HCT116 (cell line): Measurements from ENCODE around the gene BOLA3. TPM values are rescaled to one million over a fixed set of nuclear protein-coding genes. Genes with fewer than 3 reads are reported as not detected.

Experiments
- ATAC-seq: fragments of 200-7000 bp; cut with Tn5 transposase; 2 replicates; pipeline ENCODE4 v1.9.1; 2020; ENCODE audit warnings: mild to moderate bottlenecking, moderate library complexity
- BruUV-seq: library from RNA; stranded (reverse); fragments of 400-500 nt; replicated peaks from 2 replicates; lab custom pipeline; 2021; lab: Mats Ljungman, UMichigan
- CTCF ChIA-PET: fragments of 300-600 bp; sonication (Branson Sonifier 250); formaldehyde crosslinking; loops from one replicate; lab custom pipeline; 2021; ENCODE audit warnings: antibody characterized with exemption; lab: Charles Lee
- POLR2A ChIA-PET: fragments of 300-600, 350-600 bp; sonication (Branson Sonifier 250); formaldehyde crosslinking; loops from one replicate; lab custom pipeline; 2021; ENCODE audit warnings: antibody characterized with exemption; lab: Charles Lee
- RAD21 ChIA-PET, 2 experiments: fragments of 300-600 bp; sonication (Branson Sonifier 250); formaldehyde crosslinking; loops; one replicate each; lab custom pipeline; 2023; ENCODE audit warnings: low total read pairs in 2 of 2; ENCODE audit not compliant: uncharacterized antibody in 2 of 2, unreplicated experiment in 2 of 2, low non-redundant PET in 1 of 2; lab: Charles Lee
- DNase-seq: peaks from one replicate; pipeline ENCODE4 v3.0.0-alpha.2; 2010; ENCODE audit warnings: low read depth, low spot score
- H2AFZ ChIP-seq: fragments of 200-600 bp; shearing (Covaris generic), sonication (generic); 2 replicates; pipeline ENCODE4 v1.6.1; 2017; ENCODE audit warnings: low read depth, mixed run types, mixed read lengths, antibody characterized with exemption, low read length; ENCODE audit not compliant: poor library complexity, severe bottlenecking
- H3K27ac ChIP-seq: 2 replicates; pipeline ENCODE4 v1.5.1; 2012; ENCODE audit warnings: low read depth, low read length
- H3K27me3 ChIP-seq: fragments of 200-600 bp; sonication (generic); 2 replicates; pipeline ENCODE4 v1.6.1; 2016; ENCODE audit warnings: mixed run types, low read length, mixed read lengths; ENCODE audit not compliant: insufficient read depth
- H3K36me3 ChIP-seq, 2 experiments: fragments of 200-500 bp in 1 of 2; fragments of 200-600 bp in 1 of 2; sonication (Bioruptor generic) in 1 of 2; sonication (generic) in 1 of 2; 2 replicates each; pipeline versions ENCODE4 v1.5.1 to v1.6.1; 2014 to 2016; ENCODE audit warnings: low read length in 2 of 2, inconsistent platforms in 1 of 2, mixed read lengths in 1 of 2, mixed run types in 1 of 2; ENCODE audit not compliant: insufficient read depth in 2 of 2, control insufficient read depth in 1 of 2
- H3K4me1 ChIP-seq, 2 experiments: fragments of 200-600 bp in 1 of 2; sonication (generic) in 1 of 2; 2 replicates each; pipeline versions ENCODE4 v1.5.1 to v1.6.1; 2012 to 2017; ENCODE audit warnings: low read length in 2 of 2, inconsistent platforms in 1 of 2, mild to moderate bottlenecking in 1 of 2, mixed read lengths in 1 of 2, mixed run types in 1 of 2, moderate library complexity in 1 of 2; ENCODE audit not compliant: insufficient read depth in 2 of 2, control insufficient read depth in 1 of 2
- H3K4me2 ChIP-seq: fragments of 200-600 bp; sonication (generic); 2 replicates; pipeline ENCODE4 v1.6.1; 2017; ENCODE audit warnings: mixed run types, low read length, mixed read lengths
- H3K4me3 ChIP-seq, 2 experiments: fragments of 200-600 bp in 1 of 2; sonication (generic) in 1 of 2; replicated peaks in 1 of 2; 2 replicates each; pipeline ENCODE4 v1.5.1; 2011 to 2016; ENCODE audit warnings: low read length in 2 of 2, control low read depth in 1 of 2, low read depth in 1 of 2, mild to moderate bottlenecking in 1 of 2, mixed read lengths in 1 of 2, mixed run types in 1 of 2
- H3K79me2 ChIP-seq: fragments of 200-600 bp; sonication (generic); 2 replicates; pipeline ENCODE4 v1.6.1; 2017; ENCODE audit warnings: mild to moderate bottlenecking, mixed run types, low read length, moderate library complexity, mixed read lengths; ENCODE audit not compliant: insufficient read depth
- H3K9ac ChIP-seq: fragments of 200-600 bp; sonication (generic); 2 replicates; pipeline ENCODE4 v1.6.1; 2016; ENCODE audit warnings: low read length, mixed read lengths
- H3K9me2 ChIP-seq: fragments of 200-600 bp; sonication (generic), shearing (Covaris generic); 2 replicates; pipeline ENCODE4 v1.6.1; 2017; ENCODE audit warnings: mixed run types, mild to moderate bottlenecking, moderate library complexity; ENCODE audit not compliant: insufficient read depth
- H3K9me3 ChIP-seq, 2 experiments: fragments of 200-500 bp in 1 of 2; fragments of 200-600 bp in 1 of 2; sonication (Bioruptor generic) in 1 of 2; sonication (generic) in 1 of 2; 2 replicates each; pipeline ENCODE4 v1.6.1; 2014 to 2017; ENCODE audit warnings: low read length in 2 of 2, mixed read lengths in 2 of 2, inconsistent platforms in 1 of 2, low read depth in 1 of 2, mild to moderate bottlenecking in 1 of 2, mixed run types in 1 of 2, moderate library complexity in 1 of 2; ENCODE audit not compliant: control insufficient read depth in 1 of 2, insufficient read depth in 1 of 2
- H4K20me1 ChIP-seq: fragments of 200-600 bp; sonication (generic), shearing (Covaris generic); 2 replicates; pipeline ENCODE4 v1.6.1; 2017; ENCODE audit warnings: mixed run types, mild to moderate bottlenecking, moderate library complexity; ENCODE audit not compliant: insufficient read depth
- CBX3 ChIP-seq: IDR thresholded peaks from 2 replicates; pipeline ENCODE4 v1.6.1; 2012; ENCODE audit warnings: low read depth
- CEBPB ChIP-seq: IDR thresholded peaks from 2 replicates; pipeline ENCODE4 v1.6.1; 2012; ENCODE audit warnings: low read depth
- EGR1 ChIP-seq: IDR thresholded peaks from 2 replicates; pipeline ENCODE4 v1.6.1; 2012; ENCODE audit warnings: low read depth
- ELF1 ChIP-seq: IDR thresholded peaks from 2 replicates; pipeline ENCODE4 v1.6.1; 2012; ENCODE audit warnings: low read depth, borderline replicate concordance
- EZH2phosphoT487 ChIP-seq: fragments of 200-600 bp; IDR thresholded peaks from 2 replicates; pipeline ENCODE4 v1.6.1; 2018; ENCODE audit warnings: antibody characterized with exemption, borderline replicate concordance
- JUND ChIP-seq: IDR thresholded peaks from 2 replicates; pipeline ENCODE4 v1.6.1; 2012
- RAD21 ChIP-seq: IDR thresholded peaks from 2 replicates; pipeline ENCODE4 v1.6.1; 2012; ENCODE audit warnings: low read depth, mild to moderate bottlenecking
- SP1 ChIP-seq: IDR thresholded peaks from 2 replicates; pipeline ENCODE4 v1.6.1; 2012; ENCODE audit warnings: low read depth
- TCF7L2 ChIP-seq: IDR thresholded peaks from 2 replicates; pipeline ENCODE4 v1.7.0; 2011; ENCODE audit warnings: borderline replicate concordance, inconsistent platforms; ENCODE audit not compliant: insufficient read depth, insufficient read length; ENCODE audit errors: extremely low read depth
- YY1 ChIP-seq: IDR thresholded peaks from 2 replicates; pipeline ENCODE4 v1.6.1; 2011; ENCODE audit warnings: low read length, low read depth, moderate library complexity, mild to moderate bottlenecking; ENCODE audit not compliant: insufficient replicate concordance; ENCODE audit errors: extremely low read depth
- ZFX ChIP-seq: fragments of 450-650 bp; IDR thresholded peaks from 2 replicates; pipeline ENCODE4 v1.6.1; 2017
- ZNF274 ChIP-seq: fragments of 200-500 bp; sonication (Bioruptor generic); IDR thresholded peaks from 2 replicates; pipeline ENCODE4 v1.6.1; 2014; ENCODE audit warnings: mild to moderate bottlenecking, low read depth, low read length, inconsistent platforms
- intact Hi-C: fragments of 100-400 bp; cut with micrococcal nuclease; formaldehyde crosslinking; loops from 2 replicates; pipeline ENCODE4 v1.10.0; 2022
- total RNA-seq: library from RNA; stranded (reverse); gene quantifications from one replicate; pipeline ENCODE4 v1.2.1, GENCODE V29; 2021; ENCODE audit not compliant: unreplicated experiment
- TF ChIP-seq, protein P1 (sequence below): IDR thresholded peaks from 2 replicates; pipeline ENCODE4 v1.6.1; 2012
- TF ChIP-seq, protein P2 (sequence below): IDR thresholded peaks from 2 replicates; pipeline ENCODE4 v1.6.1; 2011; ENCODE audit warnings: mild to moderate bottlenecking, low read length, moderate library complexity; ENCODE audit not compliant: insufficient replicate concordance; ENCODE audit errors: extremely low read depth
- TF ChIP-seq, protein P3 (sequence below), 3 experiments: fragments of 200-600 bp in 1 of 3; sonication (generic) in 1 of 3; IDR thresholded peaks in 2 of 3; conservative IDR thresholded peaks in 1 of 3; 2 replicates each; pipeline ENCODE4 v1.5.1; 2012 to 2017; ENCODE audit warnings: low read depth in 2 of 3, low read length in 2 of 3, antibody characterized with exemption in 1 of 3, borderline replicate concordance in 1 of 3, control low read depth in 1 of 3, mild to moderate bottlenecking in 1 of 3, mixed read lengths in 1 of 3, mixed run types in 1 of 3, moderate library complexity in 1 of 3; ENCODE audit not compliant: insufficient read depth in 1 of 3

BOLA3 gene
- total RNA-seq, 1 experiment from 2014 or later = 62.9 TPM

DNA sequence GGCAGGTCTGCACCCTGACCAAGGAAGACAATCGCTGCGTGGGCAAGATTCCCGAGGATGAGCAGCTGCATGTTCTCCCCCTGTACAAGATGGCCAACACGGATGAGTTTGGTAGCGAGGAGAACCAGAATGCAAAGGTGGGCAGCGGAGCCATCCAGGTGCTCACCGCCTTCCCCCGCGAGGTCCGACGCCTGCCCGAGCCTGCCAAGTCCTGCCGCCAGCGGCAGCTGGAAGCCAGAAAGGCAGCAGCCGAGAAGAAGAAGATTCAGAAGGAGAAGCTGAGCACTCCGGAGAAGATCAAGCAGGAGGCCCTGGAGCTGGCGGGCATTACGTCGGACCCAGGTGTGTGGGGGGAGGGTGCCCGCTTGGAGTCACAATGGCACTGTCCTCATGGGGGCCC, 48.4 kb downstream of the BOLA3 start:
- Histone ChIP-seq H3K9me3 (no peaks in the 10 kb centered on the region), H3K4me2 (no peak overlapping the region), H3K9me2 (no peaks in the 10 kb centered on the region), H3K27me3 (no peaks in the 10 kb centered on the region), H2AFZ (no peak overlapping the region), H3K36me3 (peaks cover 14 to 20% of the 10 kb centered on the region in 2 experiments; a peak in 3 of 4 replicates), H3K27ac (no peak overlapping the region), H3K79me2 (no peaks in the 10 kb centered on the region), H3K4me3 (no peak overlapping the region), H3K4me1 (no peaks in the 10 kb centered on the region), H3K9ac (no peak overlapping the region), H4K20me1 (no peaks in the 10 kb centered on the region)
- TF ChIP-seq CBX3 (no peak), EZH2phosphoT487 (no peak), ZNF274 (no peak), ZFX (no peak), SP1 (no peak), EGR1 (no peak), CEBPB (no peak), RAD21 (no peak), JUND (no peak), ELF1 (no peak), YY1 (no peak), TCF7L2 (no peak)
- TF ChIP-seq, protein P1, sequence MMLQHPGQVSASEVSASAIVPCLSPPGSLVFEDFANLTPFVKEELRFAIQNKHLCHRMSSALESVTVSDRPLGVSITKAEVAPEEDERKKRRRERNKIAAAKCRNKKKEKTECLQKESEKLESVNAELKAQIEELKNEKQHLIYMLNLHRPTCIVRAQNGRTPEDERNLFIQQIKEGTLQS = no peak
- TF ChIP-seq, protein P2, sequence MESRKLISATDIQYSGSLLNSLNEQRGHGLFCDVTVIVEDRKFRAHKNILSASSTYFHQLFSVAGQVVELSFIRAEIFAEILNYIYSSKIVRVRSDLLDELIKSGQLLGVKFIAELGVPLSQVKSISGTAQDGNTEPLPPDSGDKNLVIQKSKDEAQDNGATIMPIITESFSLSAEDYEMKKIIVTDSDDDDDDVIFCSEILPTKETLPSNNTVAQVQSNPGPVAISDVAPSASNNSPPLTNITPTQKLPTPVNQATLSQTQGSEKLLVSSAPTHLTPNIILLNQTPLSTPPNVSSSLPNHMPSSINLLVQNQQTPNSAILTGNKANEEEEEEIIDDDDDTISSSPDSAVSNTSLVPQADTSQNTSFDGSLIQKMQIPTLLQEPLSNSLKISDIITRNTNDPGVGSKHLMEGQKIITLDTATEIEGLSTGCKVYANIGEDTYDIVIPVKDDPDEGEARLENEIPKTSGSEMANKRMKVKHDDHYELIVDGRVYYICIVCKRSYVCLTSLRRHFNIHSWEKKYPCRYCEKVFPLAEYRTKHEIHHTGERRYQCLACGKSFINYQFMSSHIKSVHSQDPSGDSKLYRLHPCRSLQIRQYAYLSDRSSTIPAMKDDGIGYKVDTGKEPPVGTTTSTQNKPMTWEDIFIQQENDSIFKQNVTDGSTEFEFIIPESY = no peak
- TF ChIP-seq, protein P3, sequence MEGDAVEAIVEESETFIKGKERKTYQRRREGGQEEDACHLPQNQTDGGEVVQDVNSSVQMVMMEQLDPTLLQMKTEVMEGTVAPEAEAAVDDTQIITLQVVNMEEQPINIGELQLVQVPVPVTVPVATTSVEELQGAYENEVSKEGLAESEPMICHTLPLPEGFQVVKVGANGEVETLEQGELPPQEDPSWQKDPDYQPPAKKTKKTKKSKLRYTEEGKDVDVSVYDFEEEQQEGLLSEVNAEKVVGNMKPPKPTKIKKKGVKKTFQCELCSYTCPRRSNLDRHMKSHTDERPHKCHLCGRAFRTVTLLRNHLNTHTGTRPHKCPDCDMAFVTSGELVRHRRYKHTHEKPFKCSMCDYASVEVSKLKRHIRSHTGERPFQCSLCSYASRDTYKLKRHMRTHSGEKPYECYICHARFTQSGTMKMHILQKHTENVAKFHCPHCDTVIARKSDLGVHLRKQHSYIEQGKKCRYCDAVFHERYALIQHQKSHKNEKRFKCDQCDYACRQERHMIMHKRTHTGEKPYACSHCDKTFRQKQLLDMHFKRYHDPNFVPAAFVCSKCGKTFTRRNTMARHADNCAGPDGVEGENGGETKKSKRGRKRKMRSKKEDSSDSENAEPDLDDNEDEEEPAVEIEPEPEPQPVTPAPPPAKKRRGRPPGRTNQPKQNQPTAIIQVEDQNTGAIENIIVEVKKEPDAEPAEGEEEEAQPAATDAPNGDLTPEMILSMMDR (IDR thresholded peaks at IDR 0.05 in 2 of 3, conservative IDR thresholded peaks at IDR 0.05 in 1 of 3; ENCODE audit: borderline replicate concordance in 1 of 3, insufficient read depth in 1 of 3, low read depth in 2 of 3, low read length in 2 of 3) = no peak
- CTCF ChIA-PET = no interaction called here
- POLR2A ChIA-PET = no interaction called here
- DNase-seq (no peak), ATAC-seq (no peak)
- BruUV-seq = no TSS peak
- RAD21 ChIA-PET = no interaction called here
- intact Hi-C loops = no loop called here
